Measurements from ENCODE around the gene CCDC180.

GRCh38 chr9:97311798-97312500 is 4.5 kb downstream of the CCDC180 start:
- TF ChIP-seq POLR2A (IDR thresholded peaks at IDR 0.05; ENCODE audit: low read depth, low read length): no peak
- no peak for TF ChIP-seq POLR2AphosphoS5 (IDR thresholded peaks at IDR 0.05; ENCODE audit: low read depth, low read length)
